Occipital lobe (tissue), 2 donors: ENCODE results near the gene FBXL16. TPM values are rescaled to one million over a fixed set of nuclear protein-coding genes. Genes with fewer than 3 reads are reported as not detected.

Experiments used
- DNase-seq: peaks from one replicate; lab custom pipeline; 2025; lab: John Stamatoyannopoulos, UW
- total RNA-seq: library from RNA; depleted of rRNA; stranded (reverse); fragments of >200 nt; gene quantifications from one replicate; pipeline ENCODE4 v1.2.3, GENCODE V29; 2014

The FBXL16 gene
- total RNA-seq, 1 donor from 2014 or later: 3.7 TPM

DNA sequence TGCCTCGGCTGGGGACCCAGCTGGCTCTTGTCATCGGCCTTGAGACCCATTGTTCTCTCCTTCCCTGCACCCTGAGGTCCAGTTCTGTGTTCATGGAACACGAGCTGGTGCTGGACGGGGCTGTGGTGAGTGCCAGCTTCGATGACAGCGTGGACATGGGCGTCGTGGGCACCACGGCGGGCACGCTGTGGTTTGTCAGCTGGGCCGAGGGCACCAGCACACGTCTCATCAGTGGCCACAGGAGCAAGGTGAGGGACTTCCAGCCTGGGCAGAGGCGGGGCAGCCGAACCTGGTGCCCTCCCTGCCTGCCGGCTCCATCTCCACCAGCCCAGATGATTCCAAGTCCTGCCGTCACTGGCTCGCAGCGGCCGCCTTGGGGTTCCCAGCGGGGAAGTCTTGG lies 43.0 kb downstream of the FBXL16 start:
- DNase-seq: no peak

DNA sequence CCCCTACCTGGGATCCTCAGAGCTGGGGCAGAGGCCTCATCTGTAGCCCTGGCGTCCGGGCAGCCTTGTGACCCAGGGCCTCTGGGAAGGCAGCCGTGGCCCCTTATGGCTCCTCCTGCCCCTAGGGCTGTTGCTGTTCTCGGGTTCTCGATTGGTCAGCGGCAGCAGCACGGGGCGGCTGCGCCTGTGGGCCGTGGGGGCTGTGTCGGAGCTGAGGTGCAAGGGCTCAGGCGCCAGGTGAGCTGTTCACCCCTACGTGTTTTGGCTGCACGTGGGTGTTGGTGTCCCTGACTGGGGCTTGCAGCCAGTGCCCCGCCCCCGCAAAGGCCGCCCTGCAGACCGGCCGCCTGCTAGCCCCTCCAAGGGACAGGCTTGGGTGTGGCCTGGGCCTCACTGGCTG lies 43.5 kb downstream of the FBXL16 start:
- no peak for DNase-seq

DNA sequence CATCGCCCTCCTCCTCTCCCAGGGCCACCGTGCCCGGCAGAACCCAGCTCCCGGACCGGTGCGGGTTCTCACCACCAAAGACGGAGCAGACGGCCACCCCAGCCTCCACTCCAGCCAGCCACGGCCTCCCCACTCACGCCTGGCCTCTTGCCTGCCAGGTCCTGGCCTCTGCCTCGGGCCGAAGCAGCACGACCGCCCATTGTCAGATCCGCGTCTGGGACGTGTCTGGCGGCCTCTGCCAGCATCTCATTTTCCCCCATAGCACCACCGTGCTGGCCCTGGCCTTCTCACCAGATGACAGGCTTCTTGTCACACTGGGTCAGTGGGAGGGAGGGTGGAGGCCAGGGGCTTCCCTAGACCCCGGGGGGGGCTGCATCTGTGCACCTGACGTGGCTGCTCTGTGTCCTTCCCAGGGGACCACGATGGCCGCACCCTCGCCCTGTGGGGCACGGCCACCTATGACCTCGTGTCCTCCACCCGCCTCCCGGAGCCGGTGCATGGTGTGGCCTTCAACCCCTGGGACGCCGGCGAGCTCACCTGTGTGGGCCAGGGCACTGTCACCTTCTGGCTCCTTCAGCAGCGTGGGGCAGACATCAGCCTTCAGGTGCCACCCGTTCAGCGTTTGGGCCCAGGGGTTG lies 44.3 kb downstream of the FBXL16 start:
- DNase-seq: no peak

DNA sequence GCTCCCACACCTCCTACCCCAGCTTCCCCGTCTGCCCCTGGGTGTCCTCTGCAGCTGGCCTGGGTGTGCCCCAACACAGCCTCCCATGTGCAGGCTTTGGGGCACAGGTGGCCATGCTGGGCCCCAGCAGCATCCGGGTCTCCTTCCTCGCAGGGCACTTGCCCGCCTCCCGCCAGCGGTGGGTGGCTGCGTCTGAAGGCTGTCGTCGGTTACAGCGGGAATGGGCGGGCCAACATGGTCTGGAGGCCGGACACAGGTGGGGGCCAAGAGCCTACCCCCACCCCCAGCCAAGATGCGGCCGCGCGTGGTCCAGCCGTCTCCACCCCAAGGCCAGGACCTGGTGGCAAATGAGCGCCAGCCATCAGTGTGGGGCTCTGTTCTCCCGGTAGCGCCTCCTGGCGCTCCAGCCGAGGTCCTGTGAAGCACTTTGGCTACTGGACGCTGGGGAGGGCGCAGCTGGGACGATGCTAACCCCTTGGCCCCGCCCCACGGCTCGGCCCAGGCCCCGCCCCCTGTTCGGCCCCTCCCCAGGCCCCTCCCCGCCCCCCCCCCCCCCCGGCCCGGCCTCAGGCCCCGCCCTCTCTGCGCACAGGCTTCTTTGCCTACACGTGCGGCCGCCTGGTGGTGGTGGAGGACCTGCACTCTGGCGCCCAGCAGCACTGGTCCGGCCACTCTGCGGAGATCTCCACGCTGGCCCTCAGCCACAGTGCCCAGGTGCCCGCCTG lies 45.0 kb downstream of the FBXL16 start:
- peak; percentile 75 for DNase-seq

DNA sequence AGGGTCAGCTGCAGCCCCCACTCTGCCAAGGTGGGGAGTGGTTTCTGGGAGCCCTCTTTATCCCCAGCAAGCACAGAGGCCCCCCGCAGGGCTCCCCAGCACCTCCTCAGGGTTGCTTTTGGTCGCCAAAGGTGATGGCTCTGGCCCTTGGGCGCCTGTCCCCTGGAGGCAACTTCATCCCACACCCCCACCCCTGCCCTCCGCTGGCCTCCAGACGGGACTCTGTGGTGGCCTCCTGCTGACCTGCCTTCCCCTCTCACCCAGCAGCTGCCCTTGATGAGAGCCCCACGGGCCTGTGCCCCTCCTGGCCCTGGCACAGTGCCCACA lies 45.5 kb downstream of the FBXL16 start:
- DNase-seq: no peak

DNA sequence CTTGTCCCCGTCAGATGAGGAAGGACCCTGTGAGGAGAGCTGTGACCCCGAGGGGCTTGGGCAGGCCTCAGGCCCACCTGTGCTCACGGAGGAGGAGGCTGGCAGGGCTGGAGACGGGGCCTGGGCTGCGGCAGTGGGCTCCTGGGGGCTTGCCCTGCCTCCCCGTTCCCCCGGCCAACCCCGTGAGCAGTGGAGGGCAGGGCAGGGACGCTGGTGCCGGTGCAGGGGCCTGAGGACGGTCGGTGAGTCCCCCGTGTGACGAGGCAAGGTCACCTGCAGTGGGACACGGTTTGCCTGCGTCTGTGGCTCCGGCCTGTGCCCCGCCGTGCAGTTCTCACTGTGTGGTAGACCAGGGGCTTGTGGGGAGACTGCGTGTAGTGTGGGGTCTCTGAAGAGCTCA lies 46.0 kb downstream of the FBXL16 start:
- no peak for DNase-seq

DNA sequence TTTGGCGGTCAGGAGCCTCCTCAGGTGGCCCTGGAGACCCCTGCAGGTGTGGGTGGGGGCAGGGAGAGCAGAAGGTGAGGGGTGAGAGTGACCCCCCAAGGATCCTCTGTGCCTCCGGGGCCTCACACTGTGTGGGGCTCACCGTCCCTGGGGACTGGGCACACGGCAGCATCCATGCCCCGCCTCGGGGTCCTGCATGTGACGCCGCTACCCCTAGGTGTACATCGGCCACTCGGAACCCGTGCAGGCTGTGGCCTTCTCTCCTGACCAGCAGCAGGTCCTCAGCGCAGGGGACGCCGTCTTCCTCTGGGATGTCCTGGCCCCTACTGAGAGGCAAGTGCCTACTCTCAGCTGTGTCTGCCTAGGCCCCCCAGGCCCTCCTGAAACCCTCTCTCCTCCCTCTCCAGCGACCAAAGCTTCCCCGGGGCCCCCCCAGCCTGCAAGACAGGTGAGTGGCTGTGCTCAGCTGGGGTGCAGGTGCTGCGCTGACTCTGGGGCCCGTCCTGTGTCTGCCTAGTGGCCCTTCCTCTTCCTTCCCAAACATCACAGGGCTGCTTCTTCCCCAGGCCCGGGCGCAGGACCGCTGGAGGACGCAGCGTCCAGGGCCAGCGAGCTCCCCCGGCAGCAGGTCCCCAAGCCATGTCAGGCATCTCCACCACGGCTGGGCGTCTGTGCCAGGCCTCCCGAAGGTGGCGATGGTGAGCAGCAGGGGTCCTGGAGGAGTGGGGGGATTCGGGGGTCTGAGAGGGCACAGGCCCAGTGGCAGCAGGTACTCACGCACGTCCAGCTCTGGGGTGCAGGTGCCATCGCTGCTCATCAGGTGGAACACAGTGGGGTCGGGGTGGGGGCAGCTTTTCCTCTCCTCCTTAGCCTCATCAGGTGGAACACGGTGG lies 46.7 kb downstream of the FBXL16 start:
- DNase-seq: no peak

DNA sequence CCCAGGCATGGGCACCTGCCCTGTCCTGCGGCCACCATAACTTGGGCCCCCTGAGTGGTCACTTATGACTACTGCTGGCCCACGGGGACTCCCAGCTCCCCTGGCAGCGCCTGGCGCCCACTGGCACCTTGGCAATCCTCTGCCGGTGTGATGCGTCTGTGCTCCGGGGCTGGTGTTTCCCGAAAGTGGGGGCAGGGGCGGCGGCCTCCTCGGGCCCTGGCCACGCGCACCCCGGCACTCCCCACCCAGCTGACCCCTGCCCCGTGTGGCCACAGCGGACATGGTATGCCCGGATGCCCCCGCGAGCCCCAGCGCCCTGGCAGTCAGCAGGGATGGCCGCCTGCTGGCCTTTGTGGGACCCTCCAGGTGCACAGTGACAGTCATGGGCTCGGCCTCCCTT lies 48.1 kb downstream of the FBXL16 start:
- no peak for DNase-seq

DNA sequence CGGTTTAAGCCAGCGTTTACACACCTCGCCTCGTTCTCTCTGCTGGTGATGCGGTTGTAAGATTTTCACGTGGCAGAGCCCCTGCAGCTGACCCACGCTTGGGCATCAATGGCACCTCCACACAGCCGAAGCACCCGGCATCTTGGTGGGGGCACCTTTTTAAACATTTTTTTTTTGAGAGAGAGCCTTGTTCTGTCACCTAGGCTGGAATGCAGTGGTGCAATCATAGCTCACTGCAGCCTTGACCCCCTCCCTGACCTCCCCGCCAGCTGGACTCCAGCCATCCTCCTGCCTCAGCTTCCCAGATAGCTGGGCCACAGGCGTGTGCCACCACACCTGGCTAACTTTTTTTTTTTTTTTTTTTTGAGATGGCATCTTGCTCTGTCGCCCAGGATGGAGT lies 51.6 kb downstream of the FBXL16 start:
- no peak for DNase-seq

DNA sequence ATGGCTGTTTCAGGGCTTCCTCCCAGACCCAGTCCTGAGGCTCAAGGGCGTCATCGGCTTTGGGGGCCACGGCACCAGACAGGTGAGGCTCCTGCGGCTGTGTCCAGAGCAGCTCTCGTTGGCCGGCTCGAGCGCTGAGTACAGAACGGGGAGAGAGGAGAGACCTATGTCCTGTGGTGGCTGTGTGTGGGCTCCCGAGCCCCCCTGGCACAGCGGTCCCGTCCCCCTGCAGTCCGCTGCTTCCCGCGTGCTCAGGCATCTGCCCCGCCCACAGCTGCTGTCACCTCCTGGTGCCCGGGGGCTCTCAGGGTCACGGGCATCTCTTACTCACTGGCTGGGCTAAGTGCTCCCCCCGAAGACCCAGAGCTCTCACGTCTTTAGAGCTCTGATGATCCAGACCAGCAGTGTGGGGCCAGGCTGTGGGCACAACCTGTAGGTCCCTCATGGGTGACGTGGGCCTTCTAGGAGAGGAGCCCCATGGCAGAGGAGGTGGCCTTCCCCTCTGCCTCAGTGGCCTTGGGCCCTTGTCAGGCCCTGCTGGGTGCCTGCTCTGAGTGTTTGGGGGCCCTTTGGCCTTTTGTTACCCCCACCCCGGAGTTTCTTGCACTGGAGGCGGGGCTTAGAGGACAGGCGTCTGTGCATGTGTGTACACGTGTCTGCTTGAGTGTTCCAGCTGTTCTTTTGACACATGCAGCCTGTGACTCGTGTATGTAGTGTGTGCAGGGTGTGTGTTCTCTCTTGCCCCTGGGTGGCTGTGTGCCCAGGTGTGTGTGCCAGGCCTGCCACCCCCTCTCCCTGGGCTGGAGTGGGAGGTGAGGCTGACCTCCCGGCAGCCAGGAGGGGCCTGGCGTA lies 52.9 kb downstream of the FBXL16 start:
- DNase-seq: no peak

DNA sequence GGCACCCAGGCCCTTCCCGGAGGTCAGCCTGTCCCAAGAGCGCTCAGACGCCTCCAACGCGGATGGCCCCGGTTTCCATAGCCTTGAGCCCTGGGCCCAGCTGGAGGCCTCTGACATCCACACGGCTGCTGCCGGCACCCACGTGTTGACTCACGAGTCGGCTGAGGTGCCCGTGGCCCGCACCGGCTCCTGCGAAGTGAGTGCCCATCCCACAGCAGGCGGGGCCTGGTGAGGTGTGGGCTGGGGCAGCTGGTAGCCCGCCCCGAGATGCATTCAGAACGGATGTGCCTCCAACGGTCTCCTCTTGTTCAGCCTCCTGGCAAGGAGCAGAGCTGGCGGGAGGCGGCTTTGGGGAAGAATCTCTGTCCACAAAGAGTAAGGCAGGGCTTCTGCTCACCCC lies 53.8 kb downstream of the FBXL16 start:
- no peak for DNase-seq

DNA sequence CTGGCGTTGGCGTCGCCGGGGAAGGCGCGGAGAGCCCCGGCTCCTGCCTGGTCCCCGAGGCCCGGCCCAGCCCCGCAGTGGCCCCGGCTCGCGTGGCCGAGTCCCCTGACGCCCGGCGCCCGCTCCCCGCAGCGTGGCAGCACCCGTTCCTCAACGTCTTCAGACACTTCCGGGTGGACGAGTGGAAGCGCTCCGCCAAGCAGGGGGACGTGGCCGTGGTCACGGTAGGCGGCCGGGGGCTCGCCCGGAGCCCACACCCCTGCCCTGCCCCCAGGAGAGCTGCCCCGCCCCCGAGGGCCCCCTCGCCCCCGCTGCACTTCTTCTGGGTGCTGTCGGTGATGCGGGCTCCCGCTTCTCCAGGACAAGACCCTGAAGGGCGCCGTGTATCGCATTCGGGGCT lies 56.0 kb downstream of the FBXL16 start:
- DNase-seq: no peak

DNA sequence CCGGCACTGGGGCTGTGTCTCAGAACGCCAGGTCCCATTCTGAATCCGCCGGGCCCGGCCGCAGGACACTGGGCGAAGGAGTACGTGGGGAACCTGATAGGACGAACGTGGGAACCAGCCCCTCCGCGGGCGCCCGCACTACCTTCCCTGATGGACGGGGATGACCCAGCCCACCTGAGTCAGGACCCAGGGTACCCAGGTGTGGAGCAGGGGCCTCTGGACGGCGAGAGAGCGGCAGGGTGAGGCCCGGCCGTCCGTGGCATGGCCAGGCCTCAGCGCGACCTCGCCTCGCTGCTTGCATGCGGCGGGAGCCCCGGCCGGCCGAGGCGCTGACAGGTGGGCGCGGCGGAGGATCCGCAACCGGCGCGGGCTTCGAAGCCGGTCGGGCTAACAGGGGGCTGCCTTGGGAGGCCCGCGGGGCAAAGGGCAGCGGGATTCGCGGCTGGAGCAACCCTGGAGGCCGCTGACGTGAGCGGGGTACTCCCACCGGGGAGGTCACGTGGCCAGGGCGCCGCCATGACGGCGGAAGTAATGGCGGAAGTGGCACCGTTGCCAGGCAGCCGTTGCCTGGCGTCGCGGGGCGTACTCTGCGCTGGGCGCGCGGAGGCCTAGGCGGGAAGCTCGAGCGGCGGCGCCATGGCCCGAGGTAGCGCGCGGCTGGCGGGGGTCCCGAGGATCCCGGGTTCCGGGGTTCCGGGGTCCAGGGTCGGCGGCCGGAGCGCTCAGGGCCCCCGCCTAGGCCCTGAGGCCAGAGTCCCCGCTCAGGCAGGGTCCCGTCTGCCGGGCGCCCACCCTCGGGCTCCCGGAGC lies 56.6 kb downstream of the FBXL16 start, which contains the start of gene WDR90:
Gene WDR90, plus strand, starts transcription at position 585 of the 809 bp plus-strand sequence. Its CDS starts 52 bp downstream, at position 637.
- DNase-seq: peak; percentile 82

DNA sequence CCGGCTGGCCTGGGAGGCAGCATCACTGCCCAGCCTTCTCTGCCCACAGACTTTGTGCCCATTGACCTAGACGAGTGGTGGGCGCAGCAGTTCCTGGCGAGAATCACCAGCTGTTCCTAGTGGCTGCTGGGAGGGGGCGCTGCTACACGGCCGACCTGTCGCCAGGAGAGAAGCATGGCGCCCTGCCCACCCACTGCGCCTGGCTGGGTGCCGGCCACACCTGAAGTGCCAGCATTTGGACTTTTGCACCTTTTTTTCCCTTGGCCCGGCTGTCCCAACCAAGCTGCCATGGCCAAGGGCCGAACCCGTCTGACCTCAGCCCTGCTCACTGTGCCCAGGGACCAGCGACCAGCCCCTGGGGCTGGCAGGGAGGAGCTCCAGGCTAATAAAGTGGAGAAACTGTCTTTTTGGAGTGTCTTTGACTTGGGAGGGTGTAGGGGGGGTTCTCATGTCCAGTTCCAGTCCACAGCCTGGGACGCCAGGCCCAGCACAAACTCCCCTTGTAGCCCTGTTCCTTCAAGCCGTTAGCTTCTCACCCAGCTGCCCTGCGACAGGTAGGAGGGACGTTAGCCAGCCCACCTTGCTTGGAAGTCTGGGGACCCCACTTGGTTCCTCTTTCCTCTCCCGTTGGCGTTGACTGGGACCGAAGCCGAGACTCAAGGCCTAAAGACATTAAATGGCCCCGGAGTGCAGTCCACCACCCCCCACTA lies 57.4 kb downstream of the FBXL16 start:
- no peak for DNase-seq

DNA sequence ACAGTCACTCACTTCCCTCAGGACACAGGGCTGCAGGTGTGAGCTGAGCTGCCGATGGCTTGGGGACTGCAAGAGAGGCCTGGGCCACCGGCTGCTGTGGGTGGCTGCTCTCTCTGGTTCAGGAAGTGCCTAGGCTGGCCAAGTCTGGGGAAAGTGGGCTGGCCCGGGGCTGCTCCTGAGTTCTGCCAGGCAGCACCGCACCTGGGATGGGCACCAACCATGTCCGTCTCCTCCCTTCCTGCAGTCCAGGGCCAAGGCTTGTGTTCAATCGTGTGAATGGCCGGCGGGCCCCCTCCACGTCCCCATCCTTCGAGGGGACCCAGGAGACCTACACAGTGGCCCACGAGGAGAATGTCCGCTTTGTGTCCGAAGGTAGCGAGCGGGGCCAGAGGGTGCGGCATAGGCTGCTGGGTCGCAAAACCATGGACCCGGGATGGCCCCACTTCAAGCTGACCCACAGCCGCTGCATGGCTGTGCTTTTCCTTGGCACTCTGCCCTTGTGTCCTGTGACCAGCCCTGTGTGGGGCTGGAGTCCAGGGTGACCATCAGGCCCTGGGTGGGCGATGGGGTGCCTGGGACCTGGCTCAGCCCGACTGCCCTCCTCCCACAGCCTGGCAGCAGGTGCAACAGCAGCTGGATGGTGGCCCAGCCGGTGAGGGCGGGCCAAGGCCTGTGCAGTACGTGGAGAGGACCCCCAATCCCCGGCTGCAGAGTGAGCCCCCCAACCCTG lies 58.3 kb downstream of the FBXL16 start:
- DNase-seq: no peak

DNA sequence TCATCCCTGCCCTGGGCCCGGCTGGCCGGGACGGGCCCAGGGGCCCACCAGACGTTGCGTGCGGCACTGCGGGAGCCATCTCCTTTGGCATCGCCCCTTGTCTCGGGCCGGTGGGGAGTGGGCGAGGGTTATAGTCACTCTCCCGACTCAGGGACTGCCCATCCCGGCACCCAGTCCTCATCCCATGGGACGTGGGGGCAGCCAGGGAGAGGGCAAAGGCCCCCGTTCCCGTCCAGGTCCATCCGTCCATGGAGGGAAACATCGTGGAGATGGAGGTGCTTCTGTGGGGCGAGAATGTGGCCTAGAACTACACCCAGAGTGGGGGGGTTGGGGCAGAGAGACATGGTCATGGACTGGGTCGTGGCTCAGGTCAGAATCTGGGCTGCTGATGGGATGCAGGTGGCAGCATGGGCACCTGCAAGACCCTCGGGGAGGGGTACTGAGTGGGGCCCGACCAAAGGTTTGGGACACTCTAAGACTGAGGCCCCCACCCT lies 58.9 kb downstream of the FBXL16 start:
- no peak for DNase-seq

DNA sequence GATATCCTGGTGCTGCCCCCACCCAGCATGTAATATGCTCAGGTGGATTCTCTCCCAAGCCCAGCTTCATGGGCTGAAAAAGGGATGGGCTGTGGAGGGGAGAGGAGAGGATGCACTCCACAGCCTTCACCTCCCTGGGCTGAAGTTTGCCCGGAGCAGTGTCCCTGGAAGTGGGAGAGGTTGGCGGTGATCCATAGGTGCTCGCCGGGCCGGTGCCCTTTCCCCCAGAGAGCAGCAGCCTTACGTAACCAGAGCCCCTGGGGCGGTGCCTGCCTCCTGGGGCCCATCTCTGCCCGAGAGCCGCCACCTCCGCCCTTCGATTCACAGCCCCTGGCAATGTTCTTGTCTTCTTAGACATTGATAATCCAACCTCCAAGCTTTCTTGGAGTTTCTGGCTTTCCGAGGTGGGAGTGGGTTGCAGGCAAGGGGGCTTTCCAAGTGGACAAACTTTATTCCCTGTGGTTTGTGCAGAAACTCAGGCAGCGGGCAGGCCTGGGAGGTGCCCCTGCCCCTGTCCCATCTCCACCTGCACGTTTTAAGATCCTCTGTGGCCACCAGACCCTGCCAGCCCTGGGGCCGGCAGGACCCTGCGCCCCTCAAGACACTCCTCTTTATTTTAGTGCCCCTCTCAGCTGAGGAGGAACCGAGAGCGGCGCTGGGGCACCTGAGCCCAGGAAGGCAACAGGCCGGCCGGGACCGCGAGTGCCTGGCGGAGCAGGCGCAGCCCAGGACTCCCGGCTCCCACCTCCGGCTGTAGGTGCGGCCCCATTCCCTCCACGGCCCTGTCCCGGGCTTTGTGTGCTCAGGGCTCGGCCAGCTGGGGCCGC lies 59.5 kb downstream of the FBXL16 start:
- DNase-seq: no peak

DNA sequence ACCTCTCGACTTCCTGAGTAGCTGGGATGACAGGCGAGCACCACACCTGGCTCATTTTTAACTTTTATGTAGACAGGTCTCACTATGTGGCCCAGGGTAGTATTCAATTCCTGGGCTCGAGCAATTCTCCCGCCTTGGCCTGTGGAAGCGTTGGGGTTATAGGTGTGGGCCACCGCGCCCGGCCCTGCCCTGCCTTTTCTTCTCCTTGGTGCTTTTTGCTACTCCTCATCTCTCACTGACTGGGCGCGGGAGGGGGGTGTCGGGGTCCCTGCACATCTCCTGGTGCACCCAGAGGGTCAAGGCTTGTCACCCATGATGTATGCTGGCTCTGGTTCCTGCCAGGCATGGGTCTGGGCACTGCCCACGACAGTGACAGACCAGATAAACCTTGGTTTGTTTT lies 61.0 kb downstream of the FBXL16 start:
- DNase-seq: no peak
